Measurements from ENCODE around the gene SH3D19.

Gene SH3D19, protein sequence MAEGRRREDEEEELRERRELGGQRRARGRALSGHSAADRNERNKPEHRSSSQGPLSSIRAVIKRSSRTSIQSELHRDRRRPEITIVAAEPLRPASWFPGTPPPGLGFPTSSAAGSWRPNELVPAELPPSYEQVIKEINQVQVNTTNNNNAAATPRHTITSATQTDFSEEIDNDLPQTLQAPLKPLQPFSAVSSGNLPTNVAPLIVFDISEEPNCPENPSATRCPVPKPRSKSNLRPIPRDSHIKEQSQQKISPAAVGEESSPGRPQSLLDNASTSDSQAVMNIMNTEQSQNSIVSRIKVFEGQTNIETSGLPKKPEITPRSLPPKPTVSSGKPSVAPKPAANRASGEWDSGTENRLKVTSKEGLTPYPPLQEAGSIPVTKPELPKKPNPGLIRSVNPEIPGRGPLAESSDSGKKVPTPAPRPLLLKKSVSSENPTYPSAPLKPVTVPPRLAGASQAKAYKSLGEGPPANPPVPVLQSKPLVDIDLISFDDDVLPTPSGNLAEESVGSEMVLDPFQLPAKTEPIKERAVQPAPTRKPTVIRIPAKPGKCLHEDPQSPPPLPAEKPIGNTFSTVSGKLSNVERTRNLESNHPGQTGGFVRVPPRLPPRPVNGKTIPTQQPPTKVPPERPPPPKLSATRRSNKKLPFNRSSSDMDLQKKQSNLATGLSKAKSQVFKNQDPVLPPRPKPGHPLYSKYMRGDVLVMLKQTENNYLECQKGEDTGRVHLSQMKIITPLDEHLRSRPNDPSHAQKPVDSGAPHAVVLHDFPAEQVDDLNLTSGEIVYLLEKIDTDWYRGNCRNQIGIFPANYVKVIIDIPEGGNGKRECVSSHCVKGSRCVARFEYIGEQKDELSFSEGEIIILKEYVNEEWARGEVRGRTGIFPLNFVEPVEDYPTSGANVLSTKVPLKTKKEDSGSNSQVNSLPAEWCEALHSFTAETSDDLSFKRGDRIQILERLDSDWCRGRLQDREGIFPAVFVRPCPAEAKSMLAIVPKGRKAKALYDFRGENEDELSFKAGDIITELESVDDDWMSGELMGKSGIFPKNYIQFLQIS

DNA sequence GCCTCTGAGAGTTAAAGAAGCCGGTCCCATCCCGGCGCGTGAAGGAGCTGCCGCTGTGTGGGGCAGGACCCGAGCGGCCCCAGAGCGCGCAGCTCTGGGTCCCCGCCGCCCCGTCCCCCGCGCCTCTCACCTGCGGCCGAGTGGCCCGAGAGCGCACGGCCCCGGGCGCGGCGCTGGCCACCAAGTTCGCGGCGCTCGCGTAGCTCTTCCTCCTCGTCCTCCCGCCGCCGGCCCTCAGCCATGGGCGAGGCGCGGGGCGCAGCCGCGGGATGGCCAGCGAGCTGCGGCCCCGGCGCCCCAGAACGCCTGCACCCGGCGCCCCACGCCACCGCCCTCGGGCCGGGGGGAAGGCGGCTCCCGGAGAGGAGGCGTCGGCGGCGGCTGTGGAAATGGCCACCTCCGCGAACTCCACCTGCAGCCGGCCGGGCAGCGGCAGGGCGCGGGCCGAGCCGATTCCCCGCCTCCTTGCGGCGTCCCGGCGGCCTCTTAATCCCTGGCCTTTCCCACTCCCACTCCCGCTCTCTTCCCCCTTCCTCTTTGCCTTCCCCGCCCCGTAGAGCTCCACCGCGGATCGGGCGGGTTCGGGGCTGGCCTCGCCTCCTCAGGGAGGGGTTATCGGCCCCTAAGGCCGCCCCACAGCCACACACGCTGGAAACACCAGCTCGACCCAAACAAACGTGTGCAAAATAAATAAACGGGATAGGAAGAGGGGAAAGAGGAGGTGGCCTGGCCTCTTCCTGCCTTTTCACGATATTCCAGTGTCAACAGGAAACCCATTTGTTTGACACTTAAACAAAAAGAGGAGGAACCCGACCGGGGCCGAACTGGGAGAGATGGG, at the start of gene SH3D19:
TSS of gene SH3D19 (minus strand) at position 495 of the 838 bp plus-strand sequence. CDS start at position 242, 253 bp downstream.
- in situ Hi-C loops (cut with HindIII; ENCODE audit: low sequenced_read_pairs): no loop called here
- H3K4me3 ChIP-seq (ENCODE audit: low read depth, low read length): peak within 1 kb of the TSS; percentile 64
- TF ChIP-seq, protein P1, sequence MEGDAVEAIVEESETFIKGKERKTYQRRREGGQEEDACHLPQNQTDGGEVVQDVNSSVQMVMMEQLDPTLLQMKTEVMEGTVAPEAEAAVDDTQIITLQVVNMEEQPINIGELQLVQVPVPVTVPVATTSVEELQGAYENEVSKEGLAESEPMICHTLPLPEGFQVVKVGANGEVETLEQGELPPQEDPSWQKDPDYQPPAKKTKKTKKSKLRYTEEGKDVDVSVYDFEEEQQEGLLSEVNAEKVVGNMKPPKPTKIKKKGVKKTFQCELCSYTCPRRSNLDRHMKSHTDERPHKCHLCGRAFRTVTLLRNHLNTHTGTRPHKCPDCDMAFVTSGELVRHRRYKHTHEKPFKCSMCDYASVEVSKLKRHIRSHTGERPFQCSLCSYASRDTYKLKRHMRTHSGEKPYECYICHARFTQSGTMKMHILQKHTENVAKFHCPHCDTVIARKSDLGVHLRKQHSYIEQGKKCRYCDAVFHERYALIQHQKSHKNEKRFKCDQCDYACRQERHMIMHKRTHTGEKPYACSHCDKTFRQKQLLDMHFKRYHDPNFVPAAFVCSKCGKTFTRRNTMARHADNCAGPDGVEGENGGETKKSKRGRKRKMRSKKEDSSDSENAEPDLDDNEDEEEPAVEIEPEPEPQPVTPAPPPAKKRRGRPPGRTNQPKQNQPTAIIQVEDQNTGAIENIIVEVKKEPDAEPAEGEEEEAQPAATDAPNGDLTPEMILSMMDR (IDR thresholded peaks at IDR 0.05; ENCODE audit: low read depth, low read length, missing control alignments): no peak
- no peak for DNase-seq (ENCODE audit: low read depth)

DNA sequence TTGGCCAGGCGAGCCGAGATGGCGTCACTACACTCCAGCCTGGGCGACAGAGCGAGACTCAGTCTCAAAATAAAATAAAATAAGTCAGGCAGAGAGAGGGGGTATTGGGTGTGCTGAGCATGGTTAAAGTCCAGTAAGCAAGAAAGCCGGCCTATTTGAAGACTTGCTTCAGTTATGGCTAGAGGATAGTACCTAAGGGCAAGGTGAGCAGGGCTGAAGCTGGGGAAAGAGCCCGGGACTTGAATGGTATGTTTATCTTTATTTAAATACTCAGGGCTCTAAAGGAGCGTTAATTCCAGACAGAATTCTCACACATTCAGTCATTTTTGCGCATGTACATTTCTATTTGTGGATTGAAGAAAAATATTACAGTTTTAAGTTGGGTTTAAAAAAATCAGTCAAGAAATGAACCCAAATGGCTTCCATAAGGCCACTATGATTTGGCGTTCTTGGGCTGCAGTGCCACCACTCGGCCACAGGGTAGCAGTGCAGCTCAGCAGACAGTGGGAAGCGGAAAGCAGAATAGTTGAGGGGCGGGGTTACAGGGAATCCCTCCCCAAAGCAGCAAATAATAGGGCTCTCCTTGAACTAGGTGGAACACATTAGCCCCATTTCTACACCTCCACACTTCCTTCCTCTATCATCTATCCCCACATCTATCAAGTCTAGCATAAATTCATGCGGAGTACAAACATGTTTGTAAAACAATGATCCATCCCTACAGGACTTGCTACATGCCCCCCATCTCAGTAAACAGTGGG, 37.2 kb upstream of the SH3D19 start:
- TF ChIP-seq, protein P1 (IDR thresholded peaks at IDR 0.05; ENCODE audit: low read depth, low read length, missing control alignments): peak; percentile 99
- in situ Hi-C loops (cut with HindIII; ENCODE audit: low sequenced_read_pairs): no loop called here
- H3K4me3 ChIP-seq (ENCODE audit: low read depth, low read length): no peak overlapping the region
- peak; percentile 77 for DNase-seq (ENCODE audit: low read depth)

GRCh38 chr4:151361966-151362365, 36.6 kb upstream of the SH3D19 start:
- DNase-seq (ENCODE audit: low read depth): no peak
- no peak overlapping the region for H3K4me3 ChIP-seq (ENCODE audit: low read depth, low read length)
- in situ Hi-C loops (cut with HindIII; ENCODE audit: low sequenced_read_pairs): no loop called here
- TF ChIP-seq, protein P1 (IDR thresholded peaks at IDR 0.05; ENCODE audit: low read depth, low read length, missing control alignments): no peak

DNA sequence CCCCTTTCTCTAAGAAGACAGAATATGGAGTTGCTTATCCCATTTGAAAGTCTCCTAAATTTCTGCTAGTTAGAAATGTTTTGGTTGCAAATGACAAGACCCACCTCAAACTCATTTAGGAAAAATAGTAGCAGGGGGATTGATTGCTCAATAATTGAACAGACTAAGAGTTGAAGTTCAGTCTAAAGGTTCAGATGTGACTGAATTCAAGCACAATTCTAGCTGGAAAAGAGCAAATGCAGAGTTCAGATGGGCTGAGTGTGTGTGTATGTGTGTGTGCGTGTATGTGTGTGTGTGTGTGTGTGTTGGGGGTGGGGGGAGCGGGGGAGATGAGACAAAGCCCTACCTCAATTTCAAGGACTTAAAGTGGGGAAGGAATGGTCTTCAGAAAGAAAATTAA, 35.7 kb upstream of the SH3D19 start:
- no peak for DNase-seq (ENCODE audit: low read depth)
- H3K4me3 ChIP-seq (ENCODE audit: low read depth, low read length): no peak overlapping the region
- in situ Hi-C loops (cut with HindIII; ENCODE audit: low sequenced_read_pairs): no loop called here
- TF ChIP-seq, protein P1 (IDR thresholded peaks at IDR 0.05; ENCODE audit: low read depth, low read length, missing control alignments): no peak

DNA sequence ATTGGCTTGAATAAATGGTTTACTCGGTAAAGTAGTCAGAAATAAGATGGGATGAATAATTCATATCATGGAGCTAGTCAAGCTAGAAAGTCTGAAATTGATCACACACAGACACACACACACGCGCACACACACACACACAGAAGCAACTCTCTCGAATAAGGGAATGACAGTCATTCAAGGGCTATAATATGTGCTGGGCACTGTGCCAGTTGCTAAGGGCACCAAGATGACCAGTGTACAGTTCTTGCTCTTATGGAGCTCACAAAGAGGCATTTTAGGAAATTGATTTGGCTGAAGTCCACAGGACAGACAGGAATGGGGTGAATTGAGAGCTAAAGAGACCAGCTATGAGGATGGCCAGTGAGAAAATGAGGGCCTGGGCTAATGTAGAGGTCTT, 34.2 kb upstream of the SH3D19 start:
- in situ Hi-C loops (cut with HindIII; ENCODE audit: low sequenced_read_pairs): no loop called here
- no peak overlapping the region for H3K4me3 ChIP-seq (ENCODE audit: low read depth, low read length)
- no peak for DNase-seq (ENCODE audit: low read depth)
- TF ChIP-seq, protein P1 (IDR thresholded peaks at IDR 0.05; ENCODE audit: low read depth, low read length, missing control alignments): no peak

Data from astrocyte of the cerebellum (primary cell).